Measurements from ENCODE around the gene ANKDD1A.

The ANKDD1A gene

GRCh38 chr15:64869501-64869900, 42.2 kb upstream of the ANKDD1A start:
- no peak for DNase-seq (ENCODE audit: low read depth, low spot score)
- in situ Hi-C loops (cut with HindIII; ENCODE audit: low sequenced_read_pairs): no loop called here
- no peak overlapping the region for H3K4me3 ChIP-seq (ENCODE audit: low read depth, low read length)
- no peak for TF ChIP-seq CTCF (IDR thresholded peaks at IDR 0.05; ENCODE audit: low read depth, low read length)

- no peak for TF ChIP-seq CTCF (IDR thresholded peaks at IDR 0.05; ENCODE audit: low read depth, low read length)
- no peak for DNase-seq (ENCODE audit: low read depth, low spot score)
- in situ Hi-C loops (cut with HindIII; ENCODE audit: low sequenced_read_pairs): no loop called here
- H3K4me3 ChIP-seq (ENCODE audit: low read depth, low read length): no peak overlapping the region
Observed at GRCh38 chr15:64870353-64870752, 41.3 kb upstream of the ANKDD1A start.

GRCh38 chr15:64875641-64876223, 36.0 kb upstream of the ANKDD1A start:
- DNase-seq (ENCODE audit: low read depth, low spot score): no peak
- TF ChIP-seq CTCF (IDR thresholded peaks at IDR 0.05; ENCODE audit: low read depth, low read length): no peak
- no peak overlapping the region for H3K4me3 ChIP-seq (ENCODE audit: low read depth, low read length)
- in situ Hi-C loops (cut with HindIII; ENCODE audit: low sequenced_read_pairs): no loop called here

GRCh38 chr15:64877435-64877834, 34.3 kb upstream of the ANKDD1A start:
- no peak for DNase-seq (ENCODE audit: low read depth, low spot score)
- in situ Hi-C loops (cut with HindIII; ENCODE audit: low sequenced_read_pairs): no loop called here
- TF ChIP-seq CTCF (IDR thresholded peaks at IDR 0.05; ENCODE audit: low read depth, low read length): no peak
- no peak overlapping the region for H3K4me3 ChIP-seq (ENCODE audit: low read depth, low read length)

GRCh38 chr15:64878705-64879104, 33.0 kb upstream of the ANKDD1A start:
- no peak for DNase-seq (ENCODE audit: low read depth, low spot score)
- H3K4me3 ChIP-seq (ENCODE audit: low read depth, low read length): no peak overlapping the region
- no peak for TF ChIP-seq CTCF (IDR thresholded peaks at IDR 0.05; ENCODE audit: low read depth, low read length)
- in situ Hi-C loops (cut with HindIII; ENCODE audit: low sequenced_read_pairs): no loop called here

GRCh38 chr15:64883100-64883581, 28.6 kb upstream of the ANKDD1A start:
- no peak for TF ChIP-seq CTCF (IDR thresholded peaks at IDR 0.05; ENCODE audit: low read depth, low read length)
- in situ Hi-C loops (cut with HindIII; ENCODE audit: low sequenced_read_pairs): no loop called here
- no peak overlapping the region for H3K4me3 ChIP-seq (ENCODE audit: low read depth, low read length)
- DNase-seq (ENCODE audit: low read depth, low spot score): no peak

Measured in astrocyte of the spinal cord (primary cell).